VCaP (cell line): ENCODE measurements around the gene NRXN3.

Experiments used
- H3K27ac ChIP-seq: fragments of 450-650 bp; 2 replicates; pipeline ENCODE4 v1.5.1; 2017
- CTCF ChIP-seq: fragments of 450-650 bp; conservative IDR thresholded peaks from 2 replicates; pipeline ENCODE4 v1.5.1; 2017; ENCODE audit warnings: mild to moderate bottlenecking, moderate library complexity

The NRXN3 gene

GRCh38 chr14:79404874-79405511 lies 1234.8 kb downstream of the NRXN3 start:
- TF ChIP-seq CTCF = no peak
- H3K27ac ChIP-seq = no peak overlapping the region

- H3K27ac ChIP-seq = no peak overlapping the region
- no peak for TF ChIP-seq CTCF
Measured at GRCh38 chr14:79405512-79405910, 1235.3 kb downstream of the NRXN3 start.

GRCh38 chr14:79407572-79407971 lies 1237.4 kb downstream of the NRXN3 start:
- H3K27ac ChIP-seq = no peak overlapping the region
- TF ChIP-seq CTCF = no peak

GRCh38 chr14:79408696-79409095 lies 1238.5 kb downstream of the NRXN3 start:
- no peak; the same call in 1 of the 2 replicates for TF ChIP-seq CTCF
- H3K27ac ChIP-seq = no peak overlapping the region

GRCh38 chr14:79411403-79412174 lies 1241.4 kb downstream of the NRXN3 start:
- no peak overlapping the region for H3K27ac ChIP-seq

GRCh38 chr14:79412822-79413221 lies 1242.6 kb downstream of the NRXN3 start:
- H3K27ac ChIP-seq = no peak overlapping the region

More at GRCh38 chr14:79411403-79412174, 1241.4 kb downstream of the NRXN3 start:
- no peak for TF ChIP-seq CTCF

More at GRCh38 chr14:79412822-79413221, 1242.6 kb downstream of the NRXN3 start:
- no peak for TF ChIP-seq CTCF
